ENCODE results near the gene PHEX. TPM values are rescaled to one million over a fixed set of nuclear protein-coding genes. Genes with fewer than 3 reads are reported as not detected.

PHEX gene
- polyA plus RNA-seq (2013, experiment 1 of 2) = 0.41 TPM
- polyA plus RNA-seq (2013, experiment 2 of 2) = 0.34 TPM

- Histone ChIP-seq H3K4ac (ENCODE audit: low read depth in 1 of 2, low read length in 2 of 2) (no peak within 1 kb of the TSS), H3K9me3 (ENCODE audit: control insufficient read depth, low read length) (no peaks in the 10 kb centered on the region), H2BK5ac (ENCODE audit: low read depth, low read length, poor library complexity, severe bottlenecking) (no peak within 1 kb of the TSS), H3K4me3 (ENCODE audit: insufficient read depth in 1 of 2, low read depth in 1 of 2, low read length in 2 of 2) (no peak within 1 kb of the TSS), H3K27ac (ENCODE audit: low read length, poor library complexity, severe bottlenecking) (no peak within 1 kb of the TSS), H3K27me3 (ENCODE audit: control insufficient read depth in 1 of 2, insufficient read depth in 1 of 2, low read length in 2 of 2) (no peaks in the 10 kb centered on the region), H4K91ac (ENCODE audit: low read length) (no peak within 1 kb of the TSS), H2BK15ac (ENCODE audit: low read depth, poor library complexity, severe bottlenecking) (no peak within 1 kb of the TSS), H3K4me1 (ENCODE audit: control insufficient read depth, insufficient read depth, low read depth, low read length) (no peaks in the 10 kb centered on the region), H2AFZ (ENCODE audit: low read depth, low read length) (no peak within 1 kb of the TSS), H2AK5ac (ENCODE audit: low read length, severe bottlenecking) (no peak within 1 kb of the TSS), H3K9ac (ENCODE audit: low read length) (no peak within 1 kb of the TSS), H2BK12ac (ENCODE audit: low read length in 2 of 2) (no peak within 1 kb of the TSS), H3K18ac (ENCODE audit: low read depth in 1 of 2, low read length in 2 of 2) (no peak within 1 kb of the TSS), H3K36me3 (ENCODE audit: control insufficient read depth in 1 of 2, insufficient read depth in 2 of 2, low read depth in 1 of 2, low read length in 2 of 2) (no peaks in the 10 kb centered on the region), H3K23ac (ENCODE audit: low read length in 2 of 2) (no peak within 1 kb of the TSS), H3K14ac (ENCODE audit: low read length in 2 of 2) (no peak within 1 kb of the TSS), H3K4me2 (ENCODE audit: low read length, poor library complexity, severe bottlenecking) (no peak within 1 kb of the TSS), H2BK120ac (ENCODE audit: low read depth, low read length) (no peak within 1 kb of the TSS), H3K79me1 (replicated peaks; ENCODE audit: low read length, poor library complexity, severe bottlenecking) (no peaks in the 10 kb centered on the region), H4K8ac (ENCODE audit: low read length) (no peak within 1 kb of the TSS)
- whole genome bisulfite sequencing = no CpG with 5 or more reads among the region's 1 CpG
- no peak for DNase-seq
These were observed at the start of gene PHEX for GRCh38 chrX:22032084-22032483. Gene PHEX (plus strand): TSS chrX:22032325. CDS start chrX:22033006, 681 bp downstream.

- DNase-seq = peak; percentile 77
- Histone ChIP-seq H4K8ac (ENCODE audit: low read length) (no peak overlapping the region), H3K27me3 (ENCODE audit: control insufficient read depth in 1 of 2, insufficient read depth in 1 of 2, low read length in 2 of 2) (peaks cover 0 to 10% of the 10 kb centered on the region in 2 experiments), H3K18ac (ENCODE audit: low read depth in 1 of 2, low read length in 2 of 2) (no peak overlapping the region), H3K4me2 (ENCODE audit: low read length, poor library complexity, severe bottlenecking) (no peak overlapping the region), H2BK5ac (ENCODE audit: low read depth, low read length, poor library complexity, severe bottlenecking) (no peak overlapping the region), H4K91ac (ENCODE audit: low read length) (no peak overlapping the region), H3K27ac (ENCODE audit: low read length, poor library complexity, severe bottlenecking) (no peak overlapping the region), H3K9ac (ENCODE audit: low read length) (no peak overlapping the region), H3K4me1 (ENCODE audit: control insufficient read depth, insufficient read depth, low read depth, low read length) (no peaks in the 10 kb centered on the region), H3K4ac (ENCODE audit: low read depth in 1 of 2, low read length in 2 of 2) (no peak overlapping the region), H2BK120ac (ENCODE audit: low read depth, low read length) (no peak overlapping the region), H3K79me1 (replicated peaks; ENCODE audit: low read length, poor library complexity, severe bottlenecking) (peaks cover 7% of the 10 kb centered on the region), H2BK12ac (ENCODE audit: low read length in 2 of 2) (no peak overlapping the region), H2AFZ (ENCODE audit: low read depth, low read length) (no peak overlapping the region), H3K9me3 (ENCODE audit: control insufficient read depth, low read length) (no peaks in the 10 kb centered on the region), H2AK5ac (ENCODE audit: low read length, severe bottlenecking) (no peak overlapping the region), H3K36me3 (ENCODE audit: control insufficient read depth in 1 of 2, insufficient read depth in 2 of 2, low read depth in 1 of 2, low read length in 2 of 2) (peaks cover 18 to 31% of the 10 kb centered on the region in 2 experiments), H3K4me3 (ENCODE audit: insufficient read depth in 1 of 2, low read depth in 1 of 2, low read length in 2 of 2) (no peak overlapping the region), H2BK15ac (ENCODE audit: low read depth, poor library complexity, severe bottlenecking) (no peak overlapping the region), H3K14ac (ENCODE audit: low read length in 2 of 2) (no peak overlapping the region), H3K23ac (ENCODE audit: low read length in 2 of 2) (no peak overlapping the region)
- 50% methylated on average over 2 of the region's 3 CpGs for WGBS
These were observed 46.8 kb upstream of the PHEX start for GRCh38 chrX:21985332-21985777.

- H3K36me3 ChIP-seq (ENCODE audit: control insufficient read depth in 1 of 2, insufficient read depth in 2 of 2, low read depth in 1 of 2, low read length in 2 of 2) = peaks cover 21 to 31% of the 10 kb centered on the region in 2 experiments
- WGBS = no CpG with 5 or more reads among the region's 1 CpG
- no peak overlapping the region for H2AK5ac ChIP-seq (ENCODE audit: low read length, severe bottlenecking)
- H2BK12ac ChIP-seq (ENCODE audit: low read length in 2 of 2) = no peak overlapping the region
- H4K8ac ChIP-seq (ENCODE audit: low read length) = no peak overlapping the region
- H3K23ac ChIP-seq (ENCODE audit: low read length in 2 of 2) = no peak overlapping the region
- no peak for DNase-seq
- no peak overlapping the region for H3K18ac ChIP-seq (ENCODE audit: low read depth in 1 of 2, low read length in 2 of 2)
- no peak overlapping the region for H3K4me3 ChIP-seq (ENCODE audit: insufficient read depth in 1 of 2, low read depth in 1 of 2, low read length in 2 of 2)
- H2BK120ac ChIP-seq (ENCODE audit: low read depth, low read length) = no peak overlapping the region
- H4K91ac ChIP-seq (ENCODE audit: low read length) = no peak overlapping the region
- no peak overlapping the region for H2AFZ ChIP-seq (ENCODE audit: low read depth, low read length)
- no peak overlapping the region for H2BK5ac ChIP-seq (ENCODE audit: low read depth, low read length, poor library complexity, severe bottlenecking)
- no peak overlapping the region for H3K27ac ChIP-seq (ENCODE audit: low read length, poor library complexity, severe bottlenecking)
- H3K4ac ChIP-seq (ENCODE audit: low read depth in 1 of 2, low read length in 2 of 2) = no peak overlapping the region
- peaks cover 7% of the 10 kb centered on the region for H3K79me1 ChIP-seq (replicated peaks; ENCODE audit: low read length, poor library complexity, severe bottlenecking)
- no peak overlapping the region for H3K4me2 ChIP-seq (ENCODE audit: low read length, poor library complexity, severe bottlenecking)
- H2BK15ac ChIP-seq (ENCODE audit: low read depth, poor library complexity, severe bottlenecking) = no peak overlapping the region
- H3K14ac ChIP-seq (ENCODE audit: low read length in 2 of 2) = no peak overlapping the region
- H3K27me3 ChIP-seq (ENCODE audit: control insufficient read depth in 1 of 2, insufficient read depth in 1 of 2, low read length in 2 of 2) = peaks cover 0 to 10% of the 10 kb centered on the region in 2 experiments
- H3K4me1 ChIP-seq (ENCODE audit: control insufficient read depth, insufficient read depth, low read depth, low read length) = no peaks in the 10 kb centered on the region
- H3K9ac ChIP-seq (ENCODE audit: low read length) = no peak overlapping the region
- no peaks in the 10 kb centered on the region for H3K9me3 ChIP-seq (ENCODE audit: control insufficient read depth, low read length)
These were observed 45.5 kb upstream of the PHEX start for GRCh38 chrX:21986596-21986995.

- peaks cover 24 to 49% of the 10 kb centered on the region in 2 experiments for H3K36me3 ChIP-seq (ENCODE audit: control insufficient read depth in 1 of 2, insufficient read depth in 2 of 2, low read depth in 1 of 2, low read length in 2 of 2)
- 97% methylated on average over 2 of the region's 4 CpGs for WGBS
These were observed 42.7 kb upstream of the PHEX start for GRCh38 chrX:21989384-21989783.

More at GRCh38 chrX:21989384-21989783, 42.7 kb upstream of the PHEX start:
- Histone ChIP-seq H2BK15ac (ENCODE audit: low read depth, poor library complexity, severe bottlenecking) (no peak overlapping the region), H3K14ac (ENCODE audit: low read length in 2 of 2) (no peak overlapping the region), H3K23ac (ENCODE audit: low read length in 2 of 2) (no peak overlapping the region), H2AK5ac (ENCODE audit: low read length, severe bottlenecking) (no peak overlapping the region), H3K4ac (ENCODE audit: low read depth in 1 of 2, low read length in 2 of 2) (no peak overlapping the region), H2AFZ (ENCODE audit: low read depth, low read length) (no peak overlapping the region), H4K8ac (ENCODE audit: low read length) (no peak overlapping the region), H3K27me3 (ENCODE audit: control insufficient read depth in 1 of 2, insufficient read depth in 1 of 2, low read length in 2 of 2) (peaks cover 0 to 8% of the 10 kb centered on the region in 2 experiments), H3K4me2 (ENCODE audit: low read length, poor library complexity, severe bottlenecking) (no peak overlapping the region), H4K91ac (ENCODE audit: low read length) (no peak overlapping the region), H3K4me3 (ENCODE audit: insufficient read depth in 1 of 2, low read depth in 1 of 2, low read length in 2 of 2) (no peak overlapping the region), H2BK5ac (ENCODE audit: low read depth, low read length, poor library complexity, severe bottlenecking) (no peak overlapping the region), H3K9ac (ENCODE audit: low read length) (no peak overlapping the region), H3K18ac (ENCODE audit: low read depth in 1 of 2, low read length in 2 of 2) (no peak overlapping the region), H3K79me1 (replicated peaks; ENCODE audit: low read length, poor library complexity, severe bottlenecking) (peaks cover 10% of the 10 kb centered on the region), H3K9me3 (ENCODE audit: control insufficient read depth, low read length) (no peaks in the 10 kb centered on the region), H3K27ac (ENCODE audit: low read length, poor library complexity, severe bottlenecking) (no peak overlapping the region), H3K4me1 (ENCODE audit: control insufficient read depth, insufficient read depth, low read depth, low read length) (no peaks in the 10 kb centered on the region), H2BK120ac (ENCODE audit: low read depth, low read length) (no peak overlapping the region), H2BK12ac (ENCODE audit: low read length in 2 of 2) (no peak overlapping the region)
- DNase-seq = no peak
